ENCODE data around the gene B3GALT6.

Gene B3GALT6

GRCh38 chr1:1204998-1205768 lies 26.9 kb upstream of the B3GALT6 start:
- H3K4me1 ChIP-seq (ENCODE audit: control insufficient read depth, insufficient read depth, low read length): peaks cover 13% of the 10 kb centered on the region
- no peak overlapping the region for H3K4me3 ChIP-seq (ENCODE audit: low read length)
- peaks cover 55% of the 10 kb centered on the region for H3K27me3 ChIP-seq (ENCODE audit: control insufficient read depth, insufficient read depth, low read length)
- no peak overlapping the region for H3K9ac ChIP-seq (ENCODE audit: low read length)
- H3K9me3 ChIP-seq (ENCODE audit: control insufficient read depth, low read length): no peaks in the 10 kb centered on the region
- no peaks in the 10 kb centered on the region for H3K36me3 ChIP-seq (ENCODE audit: control insufficient read depth, insufficient read depth, low read length)

DNA sequence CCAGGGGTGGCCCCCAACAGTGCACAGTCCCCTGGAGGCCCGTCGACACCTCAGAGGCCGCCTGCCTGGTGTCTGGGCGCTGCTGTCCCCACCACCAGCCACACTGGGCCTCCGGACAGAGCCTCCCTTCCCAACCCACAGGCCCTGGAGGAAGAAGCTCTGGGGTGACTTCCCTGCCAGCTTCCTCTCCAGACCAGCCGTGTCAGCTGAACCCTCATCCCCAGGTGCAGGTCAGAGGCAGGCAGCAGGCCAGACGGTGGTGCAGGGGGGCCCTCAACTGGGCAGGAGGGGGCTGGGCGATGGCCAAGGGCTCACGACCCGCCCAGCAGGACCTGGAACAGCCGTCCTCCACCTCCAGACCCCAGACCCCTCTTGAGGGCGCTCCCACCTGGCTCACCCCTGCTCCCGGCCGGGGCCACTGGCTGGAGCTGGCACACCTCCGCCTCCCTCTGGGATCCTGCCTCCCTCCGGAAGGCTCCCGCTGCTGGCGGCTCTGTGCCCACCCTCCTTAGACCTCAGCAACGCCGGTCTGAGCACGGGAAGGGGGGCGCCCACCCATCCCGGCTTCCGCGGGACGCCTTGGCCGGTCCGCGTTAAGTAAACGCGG lies 26.2 kb upstream of the B3GALT6 start:
- Histone ChIP-seq H3K4me3 (ENCODE audit: low read length) (no peak overlapping the region), H3K36me3 (ENCODE audit: control insufficient read depth, insufficient read depth, low read length) (no peaks in the 10 kb centered on the region), H3K27me3 (ENCODE audit: control insufficient read depth, insufficient read depth, low read length) (peaks cover 48% of the 10 kb centered on the region), H3K4me1 (ENCODE audit: control insufficient read depth, insufficient read depth, low read length) (peaks cover 13% of the 10 kb centered on the region), H3K9ac (ENCODE audit: low read length) (no peak overlapping the region), H3K9me3 (ENCODE audit: control insufficient read depth, low read length) (no peaks in the 10 kb centered on the region)

DNA sequence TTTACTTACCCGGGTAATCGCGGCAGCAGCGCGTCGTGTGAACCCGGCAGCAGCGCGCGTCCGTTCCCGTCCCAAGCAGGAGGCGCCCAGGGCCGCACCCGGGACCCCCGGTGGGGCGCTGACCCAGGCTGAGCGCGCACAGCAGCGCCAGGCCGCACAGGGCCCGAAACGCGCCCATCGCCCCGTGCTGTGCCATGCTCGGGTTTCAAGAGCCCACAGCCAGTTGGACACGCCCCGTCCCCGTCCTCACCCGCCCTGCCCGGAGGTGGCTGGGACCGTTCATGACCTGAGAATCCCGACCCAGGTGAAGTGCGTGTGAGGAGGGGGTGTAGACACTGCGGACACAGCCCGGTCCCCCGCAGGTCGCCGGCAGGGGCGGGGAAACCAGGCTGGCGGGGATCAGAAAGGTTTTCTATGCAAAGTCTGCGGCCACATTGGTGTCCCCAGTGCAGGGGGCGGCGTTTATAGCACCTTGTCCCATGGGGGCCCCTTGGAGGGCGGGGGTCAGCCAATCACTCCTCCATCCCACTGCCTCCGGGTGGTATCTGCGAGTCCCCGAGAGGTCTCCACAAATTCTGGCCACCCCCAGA lies 25.6 kb upstream of the B3GALT6 start, which contains the start of gene TNFRSF18:
Gene TNFRSF18, minus strand, starts transcription at position 217 of the 590 bp plus-strand sequence. Its CDS starts 21 bp downstream, at position 196.
- Histone ChIP-seq H3K36me3 (ENCODE audit: control insufficient read depth, insufficient read depth, low read length) (no peaks in the 10 kb centered on the region), H3K27me3 (ENCODE audit: control insufficient read depth, insufficient read depth, low read length) (peaks cover 46% of the 10 kb centered on the region), H3K4me1 (ENCODE audit: control insufficient read depth, insufficient read depth, low read length) (peaks cover 13% of the 10 kb centered on the region), H3K4me3 (ENCODE audit: low read length) (no peak within 1 kb of the TSS), H3K9me3 (ENCODE audit: control insufficient read depth, low read length) (no peaks in the 10 kb centered on the region), H3K9ac (ENCODE audit: low read length) (no peak within 1 kb of the TSS)

DNA sequence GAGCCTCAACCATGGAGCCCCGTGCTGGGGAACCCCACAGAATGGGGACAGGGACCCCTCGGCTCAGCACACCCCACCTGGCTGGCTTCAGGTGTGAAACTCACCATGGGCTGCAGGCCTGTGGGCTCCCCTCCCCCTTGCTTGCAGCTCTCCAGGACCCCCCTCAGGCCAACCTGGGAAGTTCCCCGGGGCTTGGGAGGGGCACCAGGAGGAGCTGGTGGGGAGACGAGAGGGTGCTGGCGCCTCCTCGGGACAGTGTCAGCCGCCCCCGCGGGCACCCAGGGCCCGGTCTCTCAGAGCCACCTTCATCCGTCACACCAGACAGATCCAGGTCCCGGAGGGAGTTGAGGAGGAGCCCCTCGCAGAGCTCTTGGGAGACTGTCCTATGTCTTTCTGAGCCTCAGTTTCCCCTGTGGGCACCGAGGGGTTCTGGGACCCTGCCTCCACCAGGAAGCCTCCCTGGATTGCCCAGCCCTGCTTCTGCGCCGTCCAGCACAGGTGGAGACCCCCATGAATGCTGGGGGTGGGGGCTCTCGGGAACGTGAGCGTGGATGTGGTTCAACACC lies 25.0 kb upstream of the B3GALT6 start:
- Histone ChIP-seq H3K4me1 (ENCODE audit: control insufficient read depth, insufficient read depth, low read length) (peaks cover 13% of the 10 kb centered on the region), H3K4me3 (ENCODE audit: low read length) (no peak overlapping the region), H3K9ac (ENCODE audit: low read length) (no peak overlapping the region), H3K36me3 (ENCODE audit: control insufficient read depth, insufficient read depth, low read length) (no peaks in the 10 kb centered on the region), H3K9me3 (ENCODE audit: control insufficient read depth, low read length) (no peaks in the 10 kb centered on the region), H3K27me3 (ENCODE audit: control insufficient read depth, insufficient read depth, low read length) (peaks cover 46% of the 10 kb centered on the region)

DNA sequence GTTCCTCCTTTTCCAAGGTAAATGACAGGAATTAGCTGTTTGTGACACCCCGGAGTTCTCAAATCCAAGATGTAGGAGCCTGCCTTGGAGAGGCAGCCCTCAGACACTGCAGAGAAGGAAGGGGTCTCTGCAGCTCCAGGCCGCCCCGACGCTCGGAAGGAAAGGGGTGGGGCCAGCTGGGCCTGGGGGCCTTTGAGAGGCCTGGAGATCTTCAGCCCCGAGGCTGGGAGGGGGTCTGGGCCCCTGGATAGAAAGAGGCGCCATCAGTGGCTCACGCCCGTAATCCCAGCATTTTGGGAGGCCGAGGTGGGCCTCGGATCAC lies 24.5 kb upstream of the B3GALT6 start:
- peaks cover 46% of the 10 kb centered on the region for H3K27me3 ChIP-seq (ENCODE audit: control insufficient read depth, insufficient read depth, low read length)
- peaks cover 13% of the 10 kb centered on the region for H3K4me1 ChIP-seq (ENCODE audit: control insufficient read depth, insufficient read depth, low read length)

GRCh38 chr1:1208713-1209433 lies 23.2 kb upstream of the B3GALT6 start:
- H3K4me1 ChIP-seq (ENCODE audit: control insufficient read depth, insufficient read depth, low read length): peaks cover 13% of the 10 kb centered on the region
- peaks cover 38% of the 10 kb centered on the region for H3K27me3 ChIP-seq (ENCODE audit: control insufficient read depth, insufficient read depth, low read length)

More for the DNA sequence above, 24.5 kb upstream of the B3GALT6 start:
- Histone ChIP-seq H3K4me3 (ENCODE audit: low read length) (no peak overlapping the region), H3K36me3 (ENCODE audit: control insufficient read depth, insufficient read depth, low read length) (no peaks in the 10 kb centered on the region), H3K9me3 (ENCODE audit: control insufficient read depth, low read length) (no peaks in the 10 kb centered on the region), H3K9ac (ENCODE audit: low read length) (no peak overlapping the region)

GRCh38 chr1:1210726-1211540 lies 21.1 kb upstream of the B3GALT6 start:
- peaks cover 21% of the 10 kb centered on the region for H3K4me1 ChIP-seq (ENCODE audit: control insufficient read depth, insufficient read depth, low read length)
- H3K9me3 ChIP-seq (ENCODE audit: control insufficient read depth, low read length): no peaks in the 10 kb centered on the region
- H3K9ac ChIP-seq (ENCODE audit: low read length): no peak overlapping the region
- no peak overlapping the region for H3K4me3 ChIP-seq (ENCODE audit: low read length)
- H3K27me3 ChIP-seq (ENCODE audit: control insufficient read depth, insufficient read depth, low read length): peaks cover 19% of the 10 kb centered on the region
- H3K36me3 ChIP-seq (ENCODE audit: control insufficient read depth, insufficient read depth, low read length): no peaks in the 10 kb centered on the region

More at GRCh38 chr1:1208713-1209433, 23.2 kb upstream of the B3GALT6 start:
- H3K4me3 ChIP-seq (ENCODE audit: low read length): no peak overlapping the region
- H3K9me3 ChIP-seq (ENCODE audit: control insufficient read depth, low read length): no peaks in the 10 kb centered on the region
- no peaks in the 10 kb centered on the region for H3K36me3 ChIP-seq (ENCODE audit: control insufficient read depth, insufficient read depth, low read length)
- H3K9ac ChIP-seq (ENCODE audit: low read length): no peak overlapping the region

DNA sequence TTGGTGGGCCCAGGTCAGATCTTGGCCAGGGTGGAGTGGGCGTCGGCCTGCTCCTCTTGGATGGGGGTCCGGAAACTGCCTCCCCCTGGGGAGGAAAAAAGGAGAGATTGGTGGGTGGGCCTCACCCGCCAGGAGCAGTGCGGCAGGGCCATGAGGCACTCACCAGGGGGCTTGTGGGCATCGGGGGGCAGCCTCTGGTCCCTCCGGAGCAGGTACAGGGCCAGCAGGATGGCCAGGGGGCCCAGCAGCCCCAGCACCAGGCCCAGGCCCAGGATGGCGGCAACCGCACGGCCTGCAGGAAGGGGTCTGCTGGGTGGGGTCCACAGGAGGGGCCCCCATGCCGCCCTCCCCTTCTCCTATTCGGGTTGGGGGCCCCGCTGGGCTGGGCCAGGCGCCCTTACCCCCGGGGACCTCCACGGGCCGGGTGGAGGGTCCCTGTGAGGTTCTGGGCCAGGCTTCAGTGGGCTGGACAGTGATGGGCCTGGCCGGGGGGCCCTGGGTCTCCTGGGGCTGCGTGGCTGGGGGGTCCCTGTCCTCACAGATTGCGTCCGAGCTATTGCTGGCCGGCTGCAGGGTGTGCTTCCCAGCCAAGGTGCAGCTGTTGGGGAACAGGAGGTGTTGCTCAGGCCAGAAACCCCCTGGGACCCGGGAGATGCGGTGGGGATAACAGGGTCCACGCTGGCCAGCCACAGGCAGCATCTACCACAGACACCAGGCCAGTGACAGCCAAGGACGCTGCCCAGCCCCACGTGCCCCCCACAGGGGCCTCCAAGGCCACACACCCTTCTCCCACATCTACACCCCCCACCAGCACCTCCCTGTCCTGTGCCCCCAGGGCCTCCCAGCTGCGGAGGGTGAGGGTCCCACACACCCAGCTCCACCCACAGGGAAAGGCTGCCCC lies 20.2 kb upstream of the B3GALT6 start:
- Histone ChIP-seq H3K4me1 (ENCODE audit: control insufficient read depth, insufficient read depth, low read length) (peaks cover 15% of the 10 kb centered on the region), H3K9me3 (ENCODE audit: control insufficient read depth, low read length) (no peaks in the 10 kb centered on the region), H3K4me3 (ENCODE audit: low read length) (no peak overlapping the region), H3K36me3 (ENCODE audit: control insufficient read depth, insufficient read depth, low read length) (no peaks in the 10 kb centered on the region), H3K27me3 (ENCODE audit: control insufficient read depth, insufficient read depth, low read length) (peaks cover 10% of the 10 kb centered on the region), H3K9ac (ENCODE audit: low read length) (no peak overlapping the region)

GRCh38 chr1:1212780-1213344 lies 19.2 kb upstream of the B3GALT6 start:
- Histone ChIP-seq H3K4me1 (ENCODE audit: control insufficient read depth, insufficient read depth, low read length) (peaks cover 14% of the 10 kb centered on the region), H3K36me3 (ENCODE audit: control insufficient read depth, insufficient read depth, low read length) (no peaks in the 10 kb centered on the region), H3K27me3 (ENCODE audit: control insufficient read depth, insufficient read depth, low read length) (no peaks in the 10 kb centered on the region), H3K9ac (ENCODE audit: low read length) (no peak overlapping the region), H3K4me3 (ENCODE audit: low read length) (no peak overlapping the region), H3K9me3 (ENCODE audit: control insufficient read depth, low read length) (no peaks in the 10 kb centered on the region)
